GM10248 (cell line): ENCODE measurements around the gene CASKIN2.
A peak's percentile ranks its signal among the peaks of the same experiment; 100 is the strongest.

Source experiments
- CTCF ChIA-PET: fragments of 300-600 bp; sonication (Branson Sonifier 250); formaldehyde crosslinking; extraction: SDS; loops from one replicate; lab custom pipeline; 2021; ENCODE audit warnings: antibody characterized with exemption; lab: Yijun Ruan, JAX
- POLR2A ChIA-PET: fragments of 350-650 bp; sonication (Branson Sonifier 250); formaldehyde crosslinking; extraction: SDS; loops from one replicate; lab custom pipeline; 2020; ENCODE audit warnings: antibody characterized with exemption; lab: Yijun Ruan, JAX
- DNase-seq: peaks from one replicate; pipeline ENCODE4 v3.0.0; 2012; ENCODE audit errors: extremely low spot score
- CTCF ChIP-seq: IDR thresholded peaks from 2 replicates; pipeline ENCODE4 v1.5.1; 2012; ENCODE audit warnings: mild to moderate bottlenecking, low read depth; ENCODE audit errors: extremely low read depth, missing control alignments, control extremely low read depth

CASKIN2 gene

DNA sequence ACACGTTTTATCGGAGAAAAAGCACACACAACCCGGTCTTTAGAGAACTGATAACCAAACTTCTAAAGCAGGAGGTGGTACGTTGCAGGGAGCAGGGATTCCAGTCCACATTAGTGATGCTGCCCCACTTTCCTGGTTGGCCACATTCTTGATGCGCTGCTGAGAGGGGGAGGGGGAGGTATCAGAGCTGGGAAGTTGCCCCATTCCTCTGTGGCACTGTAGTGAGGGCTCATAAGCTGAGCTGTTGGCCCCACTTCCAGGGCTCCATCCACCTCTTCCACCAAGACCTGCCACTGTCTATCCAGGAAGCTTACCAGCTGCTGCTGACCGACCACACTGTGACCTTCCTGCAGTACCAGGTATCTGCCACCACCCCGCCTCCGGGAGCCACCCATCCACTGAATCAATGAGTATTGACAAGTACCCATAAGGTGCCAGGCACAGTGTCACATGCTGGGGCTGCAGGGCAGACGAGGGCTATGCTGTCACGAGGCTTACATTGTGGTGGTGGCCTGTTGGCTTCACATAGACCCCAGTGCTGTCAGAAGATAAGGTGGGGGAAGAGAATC, 2.0 kb upstream of the CASKIN2 start:
- POLR2A ChIA-PET = interaction anchor here (1.3 kb wide), 1 partner anchor 14 kb away, joined by 3 read pairs; no protein-coding TSS in a partner anchor
- CTCF ChIA-PET = interaction anchor here (0.9 to 2.8 kb wide), 12 partner anchors 10 to 246 kb away, joined by 3 to 15 read pairs (median 5); partner anchors contain the start of gene MIF4GD
- DNase-seq = no peak
- TF ChIP-seq CTCF = no peak

- ChIA-PET CTCF (interaction anchor here (0.6 to 2.8 kb wide), 34 partner anchors 8 to 301 kb away, joined by 3 to 15 read pairs (median 4); partner anchors contain the start of genes LLGL2, MIF4GD, SMIM5 and TMEM94), POLR2A (interaction anchor here (0.9 to 1.3 kb wide), 2 partner anchors 14 to 362 kb away, joined by 3 read pairs; partner anchors contain the start of gene JPT1)
- no peak for TF ChIP-seq CTCF
- peak; percentile 54 for DNase-seq
These were observed 1.4 kb upstream of the CASKIN2 start for GRCh38 chr17:75516619-75517296.

DNA sequence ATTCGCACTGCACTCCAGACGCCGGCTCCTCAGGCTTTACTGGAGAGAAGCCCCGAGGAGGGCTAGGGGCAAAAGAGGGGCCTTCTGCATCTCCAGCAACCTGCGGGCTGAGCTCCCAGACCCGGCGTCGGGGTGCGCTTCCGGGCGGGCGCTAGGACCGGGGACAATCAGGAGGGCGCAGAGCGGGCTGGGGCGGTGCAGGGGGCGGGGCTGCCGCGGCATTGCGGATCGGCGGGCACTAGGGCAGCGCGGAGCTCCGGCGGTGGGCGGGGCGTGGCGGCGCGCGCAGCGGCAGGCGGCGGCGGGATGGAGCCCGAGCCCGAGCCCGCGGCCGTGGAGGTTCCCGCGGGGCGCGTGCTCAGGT, 900 bp upstream of the CASKIN2 start, which contains the start of gene TSEN54:
TSEN54 (plus strand) TSS at position 274 of the 364 bp plus-strand sequence; CDS start at position 307, 33 bp downstream.
- no peak for TF ChIP-seq CTCF
- CTCF ChIA-PET = interaction anchor here (0.6 to 2.8 kb wide), 34 partner anchors 9 to 301 kb away, joined by 3 to 15 read pairs (median 4); partner anchors contain the start of genes LLGL2, MIF4GD, SMIM5 and TMEM94
- POLR2A ChIA-PET = interaction anchor here (0.6 to 1.3 kb wide), 3 partner anchors 13 to 362 kb away, joined by 3 read pairs; partner anchors contain the start of gene JPT1
- peak; percentile 98 for DNase-seq

DNA sequence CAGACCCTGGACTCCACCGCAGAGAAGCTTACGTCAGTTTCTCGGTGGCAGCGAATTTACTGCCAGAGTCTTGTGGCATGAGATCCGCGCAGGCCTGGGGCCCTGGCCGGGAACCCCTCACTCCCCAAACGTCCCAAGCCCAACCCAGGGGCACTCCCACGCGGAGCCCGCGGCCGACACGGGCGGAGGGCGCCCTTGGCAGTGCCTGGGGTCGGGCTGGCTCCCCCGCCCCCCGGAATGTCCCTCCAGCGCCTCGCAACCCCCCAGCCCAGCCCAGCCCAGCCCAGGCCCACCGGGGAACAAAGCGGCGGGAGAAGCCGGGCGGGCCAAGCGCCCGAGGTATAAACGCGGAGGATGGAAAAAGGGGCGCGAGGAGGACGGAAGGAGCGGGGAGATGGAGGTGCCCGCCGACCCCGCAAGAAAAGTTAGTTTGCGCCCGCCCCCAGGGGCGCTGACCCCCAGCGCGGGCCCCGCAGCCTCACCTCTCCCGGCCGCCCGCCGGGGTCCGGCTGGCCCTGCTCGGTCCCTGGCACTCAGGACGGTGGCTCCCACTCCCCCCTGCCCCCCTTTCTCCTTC, 330 bp downstream of the CASKIN2 start:
- DNase-seq = no peak
- no peak for TF ChIP-seq CTCF
- CTCF ChIA-PET = interaction anchor here (1.5 to 1.7 kb wide), 3 partner anchors 10 to 244 kb away, joined by 3 to 7 read pairs (median 4); partner anchors contain the start of gene MIF4GD
- POLR2A ChIA-PET = no interaction called here

DNA sequence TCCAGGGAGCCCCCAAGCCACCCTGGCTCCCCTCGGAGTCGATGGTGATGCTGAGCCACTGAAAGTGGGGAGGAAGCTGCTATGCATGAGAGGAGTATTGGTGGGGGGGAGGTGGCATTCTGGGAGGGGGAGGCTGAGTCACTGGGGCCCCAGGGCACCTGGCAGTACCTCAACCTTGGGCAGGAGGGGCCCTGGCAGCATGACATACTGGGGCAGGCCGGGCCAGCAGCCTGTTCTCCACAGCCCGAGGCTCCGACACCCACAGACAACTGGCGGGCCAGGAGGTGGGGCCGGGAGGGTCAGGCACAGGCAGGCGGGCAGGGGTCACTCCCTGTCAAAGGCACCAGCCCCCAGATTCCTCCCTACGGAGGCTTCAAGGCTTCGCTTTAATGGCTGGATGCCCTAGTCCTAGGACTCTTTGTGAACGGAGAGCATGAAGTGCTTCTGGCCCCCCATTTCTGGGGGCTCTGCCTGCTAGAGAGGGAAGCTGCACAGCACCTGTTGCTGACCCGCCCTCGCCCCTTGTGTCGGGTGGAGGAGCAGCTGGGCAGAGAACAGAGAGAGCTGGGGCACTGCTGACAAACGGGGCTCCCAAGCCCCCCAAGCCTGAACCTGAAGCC, 928 bp downstream of the CASKIN2 start:
- TF ChIP-seq CTCF = no peak
- no peak for DNase-seq
- CTCF ChIA-PET = interaction anchor here (0.9 to 1.7 kb wide), 4 partner anchors 9 to 243 kb away, joined by 3 to 7 read pairs (median 4); partner anchors contain the start of gene MIF4GD
- POLR2A ChIA-PET = no interaction called here

DNA sequence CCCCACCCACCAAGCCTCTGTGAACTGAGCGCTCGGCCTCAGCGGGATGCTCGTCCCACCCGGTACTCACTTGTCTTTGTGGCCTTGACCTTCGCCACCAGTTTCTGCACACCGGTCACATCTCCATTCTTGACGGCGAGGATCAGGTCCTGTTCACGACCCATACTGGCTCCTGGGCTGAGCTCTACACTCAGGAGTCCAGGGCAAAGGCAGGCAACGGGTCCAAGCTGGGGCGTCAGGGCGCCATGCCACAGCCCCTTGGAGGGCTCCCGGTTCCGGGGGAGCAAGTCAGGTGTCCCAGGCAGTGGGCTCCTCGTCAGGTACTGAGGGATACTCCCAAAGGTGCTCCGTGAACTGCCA, 1.7 kb downstream of the CASKIN2 start:
- DNase-seq = no peak
- ChIA-PET POLR2A (no interaction called here), CTCF (interaction anchor here (0.9 to 1.7 kb wide), 4 partner anchors 8 to 242 kb away, joined by 3 to 7 read pairs (median 4); partner anchors contain the start of gene MIF4GD)
- TF ChIP-seq CTCF = no peak
